ENCODE measurements around the gene LTC4S. TPM values are rescaled to one million over a fixed set of nuclear protein-coding genes. Genes with fewer than 3 reads are reported as not detected.

LTC4S gene
- total and polyA plus RNA-seq, 9 of the 15 experiments (the other 6 are each of a cell fraction or from before 2014, with no cell fraction given) = 0.17 to 0.77 (median 0.75) TPM; not detected in 6

- TF ChIP-seq ZBTB43 (CRISPR knock-in tag; IDR thresholded peaks at IDR 0.05) (no peak), CEBPZ (IDR thresholded peaks at IDR 0.05; ENCODE audit: borderline replicate concordance, low read depth, low read length) (no peak), HSF4 (CRISPR knock-in tag; IDR thresholded peaks at IDR 0.05; ENCODE audit: borderline replicate concordance) (no peak), ZBTB9 (CRISPR knock-in tag; IDR thresholded peaks at IDR 0.05) (no peak), SREBF1 (IDR thresholded peaks at IDR 0.05; ENCODE audit: borderline replicate concordance, low read depth, low read length) (no peak), ELF2 (CRISPR knock-in tag; IDR thresholded peaks at IDR 0.05) (no peak), ZNF253 (CRISPR knock-in tag; conservative IDR thresholded peaks at IDR 0.05) (no peak), DPF2 (IDR thresholded peaks at IDR 0.05) (0 out of 2 replicates have a peak, but pooled peaks have one; percentile 23), SFPQ (IDR thresholded peaks at IDR 0.05; ENCODE audit: low read depth, low read length) (no peak), CXXC5 (CRISPR knock-in tag; IDR thresholded peaks at IDR 0.05) (peak; percentile 38)
- TF ChIP-seq, protein P1, sequence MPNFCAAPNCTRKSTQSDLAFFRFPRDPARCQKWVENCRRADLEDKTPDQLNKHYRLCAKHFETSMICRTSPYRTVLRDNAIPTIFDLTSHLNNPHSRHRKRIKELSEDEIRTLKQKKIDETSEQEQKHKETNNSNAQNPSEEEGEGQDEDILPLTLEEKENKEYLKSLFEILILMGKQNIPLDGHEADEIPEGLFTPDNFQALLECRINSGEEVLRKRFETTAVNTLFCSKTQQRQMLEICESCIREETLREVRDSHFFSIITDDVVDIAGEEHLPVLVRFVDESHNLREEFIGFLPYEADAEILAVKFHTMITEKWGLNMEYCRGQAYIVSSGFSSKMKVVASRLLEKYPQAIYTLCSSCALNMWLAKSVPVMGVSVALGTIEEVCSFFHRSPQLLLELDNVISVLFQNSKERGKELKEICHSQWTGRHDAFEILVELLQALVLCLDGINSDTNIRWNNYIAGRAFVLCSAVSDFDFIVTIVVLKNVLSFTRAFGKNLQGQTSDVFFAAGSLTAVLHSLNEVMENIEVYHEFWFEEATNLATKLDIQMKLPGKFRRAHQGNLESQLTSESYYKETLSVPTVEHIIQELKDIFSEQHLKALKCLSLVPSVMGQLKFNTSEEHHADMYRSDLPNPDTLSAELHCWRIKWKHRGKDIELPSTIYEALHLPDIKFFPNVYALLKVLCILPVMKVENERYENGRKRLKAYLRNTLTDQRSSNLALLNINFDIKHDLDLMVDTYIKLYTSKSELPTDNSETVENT (CRISPR knock-in tag; IDR thresholded peaks at IDR 0.05) = no peak
- TF ChIP-seq, protein P2, sequence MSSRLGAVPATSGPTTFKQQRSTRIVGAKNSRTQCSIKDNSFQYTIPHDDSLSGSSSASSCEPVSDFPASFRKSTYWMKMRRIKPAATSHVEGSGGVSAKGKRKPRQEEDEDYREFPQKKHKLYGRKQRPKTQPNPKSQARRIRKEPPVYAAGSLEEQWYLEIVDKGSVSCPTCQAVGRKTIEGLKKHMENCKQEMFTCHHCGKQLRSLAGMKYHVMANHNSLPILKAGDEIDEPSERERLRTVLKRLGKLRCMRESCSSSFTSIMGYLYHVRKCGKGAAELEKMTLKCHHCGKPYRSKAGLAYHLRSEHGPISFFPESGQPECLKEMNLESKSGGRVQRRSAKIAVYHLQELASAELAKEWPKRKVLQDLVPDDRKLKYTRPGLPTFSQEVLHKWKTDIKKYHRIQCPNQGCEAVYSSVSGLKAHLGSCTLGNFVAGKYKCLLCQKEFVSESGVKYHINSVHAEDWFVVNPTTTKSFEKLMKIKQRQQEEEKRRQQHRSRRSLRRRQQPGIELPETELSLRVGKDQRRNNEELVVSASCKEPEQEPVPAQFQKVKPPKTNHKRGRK (tag; IDR thresholded peaks at IDR 0.05) = no peak
Observed at GRCh38 chr5:179763215-179763945, 30.4 kb upstream of the LTC4S start (continued).

All from K562 (cell line).